Stimulated activated CD4-positive, alpha-beta T cell treated with anti-CD3 and anti-CD28 coated beads, Interleukin-2, amount 100 ng/mL, for 48 hours (primary cell): ENCODE data around the gene MRPL45.

ENCODE experiments used
- DNase-seq, 2 donors: peaks; one replicate each; pipeline ENCODE4 v3.0.0-alpha.2; 2020

The MRPL45 gene

GRCh38 chr17:38349097-38349730, 52.2 kb downstream of the MRPL45 start:
- peak; percentile 84 to 89 for DNase-seq

- DNase-seq = no peak
Observed at GRCh38 chr17:38350035-38350434, 53.1 kb downstream of the MRPL45 start.

GRCh38 chr17:38351412-38352222, 54.6 kb downstream of the MRPL45 start, which contains the start of gene SOCS7:
TSS of gene SOCS7 (plus strand) at chr17:38351844. CDS start at chr17:38352053, 209 bp downstream.
- DNase-seq = peak; percentile 90 to 93

GRCh38 chr17:38352245-38353085, 55.5 kb downstream of the MRPL45 start:
- peak; percentile 7 to 15 for DNase-seq

- no peak for DNase-seq
Observed at GRCh38 chr17:38353086-38353604, 56.2 kb downstream of the MRPL45 start.

GRCh38 chr17:38353668-38354067, 56.7 kb downstream of the MRPL45 start:
- no peak for DNase-seq

- DNase-seq = no peak
Observed at GRCh38 chr17:38354466-38354865, 57.5 kb downstream of the MRPL45 start.

GRCh38 chr17:38355251-38355650, 58.3 kb downstream of the MRPL45 start:
- DNase-seq = no peak

GRCh38 chr17:38357486-38358123, 60.6 kb downstream of the MRPL45 start:
- DNase-seq = no peak

- DNase-seq = no peak
Observed at GRCh38 chr17:38358586-38359513, 61.9 kb downstream of the MRPL45 start.

GRCh38 chr17:38361694-38362465, 64.9 kb downstream of the MRPL45 start:
- DNase-seq = no peak

GRCh38 chr17:38363016-38363415, 66.0 kb downstream of the MRPL45 start:
- DNase-seq = no peak

GRCh38 chr17:38364741-38365140, 67.8 kb downstream of the MRPL45 start:
- no peak for DNase-seq

GRCh38 chr17:38369124-38369886, 72.3 kb downstream of the MRPL45 start:
- no peak for DNase-seq
